ENCODE results near the gene SLCO2B1.

The SLCO2B1 gene

GRCh38 chr11:75238595-75239440, 87.9 kb downstream of the SLCO2B1 start:
- no peak for TF ChIP-seq CTCF (IDR thresholded peaks at IDR 0.05; ENCODE audit: low read depth, low read length, missing control alignments)
- H3K4me3 ChIP-seq (replicated peaks; ENCODE audit: low read depth, low read length) = no peak overlapping the region
- no peak for DNase-seq (ENCODE audit: extremely low read depth, low read depth)

GRCh38 chr11:75239531-75240290, 88.8 kb downstream of the SLCO2B1 start:
- H3K4me3 ChIP-seq (replicated peaks; ENCODE audit: low read depth, low read length) = no peak overlapping the region
- no peak for TF ChIP-seq CTCF (IDR thresholded peaks at IDR 0.05; ENCODE audit: low read depth, low read length, missing control alignments)

GRCh38 chr11:75240311-75241035, 89.6 kb downstream of the SLCO2B1 start, which contains the start of gene TPBGL:
Gene TPBGL (plus strand): TSS chr11:75240774. CDS start chr11:75241050, 276 bp downstream.
- TF ChIP-seq CTCF (IDR thresholded peaks at IDR 0.05; ENCODE audit: low read depth, low read length, missing control alignments) = no peak
- H3K4me3 ChIP-seq (replicated peaks; ENCODE audit: low read depth, low read length) = peak within 1 kb of the TSS; percentile 33
- no peak for DNase-seq (ENCODE audit: extremely low read depth, low read depth)

More at GRCh38 chr11:75239531-75240290, 88.8 kb downstream of the SLCO2B1 start:
- no peak for DNase-seq (ENCODE audit: extremely low read depth, low read depth)

GRCh38 chr11:75241036-75241905, 90.4 kb downstream of the SLCO2B1 start:
- DNase-seq (ENCODE audit: extremely low read depth, low read depth) = peak; percentile 33
- H3K4me3 ChIP-seq (replicated peaks; ENCODE audit: low read depth, low read length) = peak overlapping the region; percentile 33
- peak; percentile 43 for TF ChIP-seq CTCF (IDR thresholded peaks at IDR 0.05; ENCODE audit: low read depth, low read length, missing control alignments)

- TF ChIP-seq CTCF (IDR thresholded peaks at IDR 0.05; ENCODE audit: low read depth, low read length, missing control alignments) = no peak
- DNase-seq (ENCODE audit: extremely low read depth, low read depth) = no peak
- peak overlapping the region; percentile 13; the same call in 1 of the 2 replicates for H3K4me3 ChIP-seq (replicated peaks; ENCODE audit: low read depth, low read length)
Measured at GRCh38 chr11:75241906-75242644, 91.2 kb downstream of the SLCO2B1 start.
